Measurements from ENCODE around the gene FOXC2. TPM values are rescaled to one million over a fixed set of nuclear protein-coding genes. Genes with fewer than 3 reads are reported as not detected.
A peak's percentile ranks its signal among the peaks of the same experiment; 100 is the strongest.

The FOXC2 gene
- total and polyA plus RNA-seq, 9 of the 15 experiments (the other 6 are each of a cell fraction or from before 2014, with no cell fraction given), result 0.01 to 0.11 (median 0.10) TPM; not detected in 5

DNA sequence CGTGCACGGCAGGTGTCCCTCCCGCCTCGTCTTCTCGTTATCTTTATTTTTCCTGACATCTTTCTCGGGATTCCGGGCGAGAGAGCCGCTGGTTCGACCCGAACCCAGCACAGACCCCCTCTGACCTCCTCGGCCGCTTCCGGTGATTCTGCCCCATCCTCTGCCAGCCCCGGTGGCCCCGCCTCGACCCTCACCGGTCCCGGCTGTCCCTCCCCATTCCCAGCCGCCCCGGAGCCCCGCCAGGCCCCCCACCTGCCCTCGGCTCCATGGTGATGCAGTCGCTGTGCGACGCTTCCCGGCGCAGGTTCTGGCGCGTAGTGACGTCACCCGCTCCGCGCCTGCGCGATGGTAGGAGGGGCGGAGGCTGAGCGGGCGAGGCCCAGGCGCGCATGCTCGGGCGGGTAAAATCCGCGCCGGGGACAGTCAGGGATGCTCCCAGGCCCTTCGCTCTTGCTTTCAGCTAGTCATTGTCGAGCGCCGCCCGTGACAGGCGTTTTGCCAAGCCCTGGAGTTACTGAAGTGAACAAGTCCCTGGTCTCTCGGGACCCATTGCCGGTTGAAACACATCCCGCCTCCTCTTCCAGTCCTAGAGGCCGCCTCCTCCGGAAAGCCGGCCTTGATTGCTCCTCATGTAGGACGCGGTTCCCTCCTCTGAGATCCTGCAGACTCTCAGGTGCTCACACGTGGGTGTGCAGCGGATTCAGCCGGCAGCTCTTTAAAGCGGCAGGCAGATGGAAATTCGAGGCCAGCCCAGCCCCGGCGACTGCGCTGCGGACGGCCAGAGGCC is 11.5 kb upstream of the FOXC2 start, which contains the start of gene MTHFSD (continued):
- no peak for TF ChIP-seq SMC3 (conservative IDR thresholded peaks at IDR 0.05; ENCODE audit: insufficient read depth, low read depth, low read length)
- no peak; a peak in 1 of 4 replicates for TF ChIP-seq FOXK2 (conservative IDR thresholded peaks at IDR 0.05 in 1 of 2, IDR thresholded peaks at IDR 0.05 in 1 of 2; ENCODE audit: low read depth in 2 of 2)
- no peak for TF ChIP-seq NONO (IDR thresholded peaks at IDR 0.05; ENCODE audit: low read depth in 2 of 2, low read length in 1 of 2)
- no peak for TF ChIP-seq NR2C2 (CRISPR knock-in tag; IDR thresholded peaks at IDR 0.05)
- peak; percentile 34; the same call in 1 of the 2 replicates for TF ChIP-seq NR2C2 (tag; IDR thresholded peaks at IDR 0.05)
- no peak for TF ChIP-seq RAD21 (CRISPR knock-in tag; conservative IDR thresholded peaks at IDR 0.05 in 1 of 2, IDR thresholded peaks at IDR 0.05 in 1 of 2)
- TF ChIP-seq, protein P1, sequence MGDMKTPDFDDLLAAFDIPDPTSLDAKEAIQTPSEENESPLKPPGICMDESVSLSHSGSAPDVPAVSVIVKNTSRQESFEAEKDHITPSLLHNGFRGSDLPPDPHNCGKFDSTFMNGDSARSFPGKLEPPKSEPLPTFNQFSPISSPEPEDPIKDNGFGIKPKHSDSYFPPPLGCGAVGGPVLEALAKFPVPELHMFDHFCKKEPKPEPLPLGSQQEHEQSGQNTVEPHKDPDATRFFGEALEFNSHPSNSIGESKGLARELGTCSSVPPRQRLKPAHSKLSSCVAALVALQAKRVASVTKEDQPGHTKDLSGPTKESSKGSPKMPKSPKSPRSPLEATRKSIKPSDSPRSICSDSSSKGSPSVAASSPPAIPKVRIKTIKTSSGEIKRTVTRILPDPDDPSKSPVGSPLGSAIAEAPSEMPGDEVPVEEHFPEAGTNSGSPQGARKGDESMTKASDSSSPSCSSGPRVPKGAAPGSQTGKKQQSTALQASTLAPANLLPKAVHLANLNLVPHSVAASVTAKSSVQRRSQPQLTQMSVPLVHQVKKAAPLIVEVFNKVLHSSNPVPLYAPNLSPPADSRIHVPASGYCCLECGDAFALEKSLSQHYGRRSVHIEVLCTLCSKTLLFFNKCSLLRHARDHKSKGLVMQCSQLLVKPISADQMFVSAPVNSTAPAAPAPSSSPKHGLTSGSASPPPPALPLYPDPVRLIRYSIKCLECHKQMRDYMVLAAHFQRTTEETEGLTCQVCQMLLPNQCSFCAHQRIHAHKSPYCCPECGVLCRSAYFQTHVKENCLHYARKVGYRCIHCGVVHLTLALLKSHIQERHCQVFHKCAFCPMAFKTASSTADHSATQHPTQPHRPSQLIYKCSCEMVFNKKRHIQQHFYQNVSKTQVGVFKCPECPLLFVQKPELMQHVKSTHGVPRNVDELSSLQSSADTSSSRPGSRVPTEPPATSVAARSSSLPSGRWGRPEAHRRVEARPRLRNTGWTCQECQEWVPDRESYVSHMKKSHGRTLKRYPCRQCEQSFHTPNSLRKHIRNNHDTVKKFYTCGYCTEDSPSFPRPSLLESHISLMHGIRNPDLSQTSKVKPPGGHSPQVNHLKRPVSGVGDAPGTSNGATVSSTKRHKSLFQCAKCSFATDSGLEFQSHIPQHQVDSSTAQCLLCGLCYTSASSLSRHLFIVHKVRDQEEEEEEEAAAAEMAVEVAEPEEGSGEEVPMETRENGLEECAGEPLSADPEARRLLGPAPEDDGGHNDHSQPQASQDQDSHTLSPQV (IDR thresholded peaks at IDR 0.05), result no peak
- TF ChIP-seq, protein P2, sequence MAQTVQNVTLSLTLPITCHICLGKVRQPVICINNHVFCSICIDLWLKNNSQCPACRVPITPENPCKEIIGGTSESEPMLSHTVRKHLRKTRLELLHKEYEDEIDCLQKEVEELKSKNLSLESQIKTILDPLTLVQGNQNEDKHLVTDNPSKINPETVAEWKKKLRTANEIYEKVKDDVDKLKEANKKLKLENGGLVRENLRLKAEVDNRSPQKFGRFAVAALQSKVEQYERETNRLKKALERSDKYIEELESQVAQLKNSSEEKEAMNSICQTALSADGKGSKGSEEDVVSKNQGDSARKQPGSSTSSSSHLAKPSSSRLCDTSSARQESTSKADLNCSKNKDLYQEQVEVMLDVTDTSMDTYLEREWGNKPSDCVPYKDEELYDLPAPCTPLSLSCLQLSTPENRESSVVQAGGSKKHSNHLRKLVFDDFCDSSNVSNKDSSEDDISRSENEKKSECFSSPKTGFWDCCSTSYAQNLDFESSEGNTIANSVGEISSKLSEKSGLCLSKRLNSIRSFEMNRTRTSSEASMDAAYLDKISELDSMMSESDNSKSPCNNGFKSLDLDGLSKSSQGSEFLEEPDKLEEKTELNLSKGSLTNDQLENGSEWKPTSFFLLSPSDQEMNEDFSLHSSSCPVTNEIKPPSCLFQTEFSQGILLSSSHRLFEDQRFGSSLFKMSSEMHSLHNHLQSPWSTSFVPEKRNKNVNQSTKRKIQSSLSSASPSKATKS (CRISPR knock-in tag; IDR thresholded peaks at IDR 0.05), result no peak
- TF ChIP-seq, protein P3, sequence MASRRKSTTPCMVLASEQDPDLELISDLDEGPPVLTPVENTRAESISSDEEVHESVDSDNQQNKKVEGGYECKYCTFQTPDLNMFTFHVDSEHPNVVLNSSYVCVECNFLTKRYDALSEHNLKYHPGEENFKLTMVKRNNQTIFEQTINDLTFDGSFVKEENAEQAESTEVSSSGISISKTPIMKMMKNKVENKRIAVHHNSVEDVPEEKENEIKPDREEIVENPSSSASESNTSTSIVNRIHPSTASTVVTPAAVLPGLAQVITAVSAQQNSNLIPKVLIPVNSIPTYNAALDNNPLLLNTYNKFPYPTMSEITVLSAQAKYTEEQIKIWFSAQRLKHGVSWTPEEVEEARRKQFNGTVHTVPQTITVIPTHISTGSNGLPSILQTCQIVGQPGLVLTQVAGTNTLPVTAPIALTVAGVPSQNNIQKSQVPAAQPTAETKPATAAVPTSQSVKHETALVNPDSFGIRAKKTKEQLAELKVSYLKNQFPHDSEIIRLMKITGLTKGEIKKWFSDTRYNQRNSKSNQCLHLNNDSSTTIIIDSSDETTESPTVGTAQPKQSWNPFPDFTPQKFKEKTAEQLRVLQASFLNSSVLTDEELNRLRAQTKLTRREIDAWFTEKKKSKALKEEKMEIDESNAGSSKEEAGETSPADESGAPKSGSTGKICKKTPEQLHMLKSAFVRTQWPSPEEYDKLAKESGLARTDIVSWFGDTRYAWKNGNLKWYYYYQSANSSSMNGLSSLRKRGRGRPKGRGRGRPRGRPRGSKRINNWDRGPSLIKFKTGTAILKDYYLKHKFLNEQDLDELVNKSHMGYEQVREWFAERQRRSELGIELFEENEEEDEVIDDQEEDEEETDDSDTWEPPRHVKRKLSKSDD (conservative IDR thresholded peaks at IDR 0.05; ENCODE audit: low read length), result no peak
- TF ChIP-seq ZNF778 (CRISPR knock-in tag; IDR thresholded peaks at IDR 0.05), result no peak
- TF ChIP-seq POLR2AphosphoS5 (IDR thresholded peaks at IDR 0.05; ENCODE audit: control insufficient read depth, insufficient read depth, low read depth, low read length), result peak; percentile 68
- TF ChIP-seq PCBP1 (IDR thresholded peaks at IDR 0.05; ENCODE audit: low read depth, low read length, poor library complexity, severe bottlenecking), result no peak
- TF ChIP-seq CBX8 (IDR thresholded peaks at IDR 0.05; ENCODE audit: borderline replicate concordance, extremely low read depth, low read depth, low read length, poor library complexity, severe bottlenecking), result no peak
- no peak for TF ChIP-seq NFYB (IDR thresholded peaks at IDR 0.05; ENCODE audit: extremely low read depth, insufficient read length)
- no peak for TF ChIP-seq HNRNPUL1 (IDR thresholded peaks at IDR 0.05; ENCODE audit: low read length)
- no peak for TF ChIP-seq SAP30 (IDR thresholded peaks at IDR 0.05; ENCODE audit: borderline replicate concordance, insufficient read depth, low read depth, low read length, poor library complexity, severe bottlenecking)
